HG03565 (cell line): Measurements from ENCODE around the gene PTGR1.
"Not testable (repeated sequence)": the region's sequence is repeated elsewhere in the genome, so short reads cannot be mapped to it uniquely, and the experiment has no call there.

Source experiments
- ATAC-seq: cut with Tn5 transposase; IDR thresholded peaks from one replicate; pipeline ENCODE4 v1.9.1; 2021; ENCODE audit warnings: mild to moderate bottlenecking, moderate library complexity; ENCODE audit not compliant: unreplicated experiment

Gene PTGR1

DNA sequence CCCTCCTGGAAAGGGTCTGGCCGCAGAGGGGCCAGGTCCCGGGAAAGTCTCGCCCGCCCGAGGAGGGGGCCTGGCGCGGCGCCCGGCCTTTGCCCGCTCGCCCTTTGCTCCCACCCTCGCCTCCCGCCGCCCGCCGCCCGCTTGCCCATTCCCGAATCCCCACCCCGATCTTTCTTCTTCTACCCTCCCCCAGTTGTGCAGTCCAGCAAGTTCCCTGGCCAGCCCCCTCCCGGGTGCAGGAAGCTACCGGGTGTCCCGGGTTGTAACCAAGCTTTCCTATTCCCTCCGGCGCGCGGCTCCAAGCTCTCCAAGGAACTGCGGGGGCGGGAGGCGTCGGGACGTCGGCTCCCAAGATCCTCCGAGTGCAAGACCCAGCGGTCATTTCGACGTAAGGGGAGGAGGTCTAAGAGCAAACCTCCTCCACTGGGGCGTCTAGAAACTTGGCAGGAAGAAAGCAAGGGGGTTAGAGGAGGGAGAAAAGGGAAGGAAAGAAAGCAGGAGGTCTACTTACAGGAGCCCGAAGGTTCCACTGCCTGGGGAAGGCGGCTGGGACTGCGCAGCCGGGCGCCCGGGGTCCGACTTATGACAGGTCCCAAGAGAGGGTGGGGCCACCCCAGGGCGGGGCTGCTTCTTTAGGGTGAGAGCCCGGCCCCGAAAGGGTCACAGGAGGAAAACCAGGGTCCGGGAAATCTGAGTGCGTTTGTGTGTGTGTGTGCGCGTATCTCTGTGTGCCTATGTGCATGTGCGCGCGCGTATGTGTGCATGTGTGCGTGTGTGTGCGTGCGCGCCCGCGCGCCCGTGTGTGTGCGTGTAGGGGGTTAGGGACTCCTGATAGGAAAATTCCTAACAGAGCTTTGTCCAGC, at the start of gene PTGR1:
Gene PTGR1, minus strand, starts transcription at position 556 of the 863 bp plus-strand sequence. CDS start 2,225 bp downstream, outside the sequence.
- no peak for ATAC-seq

DNA sequence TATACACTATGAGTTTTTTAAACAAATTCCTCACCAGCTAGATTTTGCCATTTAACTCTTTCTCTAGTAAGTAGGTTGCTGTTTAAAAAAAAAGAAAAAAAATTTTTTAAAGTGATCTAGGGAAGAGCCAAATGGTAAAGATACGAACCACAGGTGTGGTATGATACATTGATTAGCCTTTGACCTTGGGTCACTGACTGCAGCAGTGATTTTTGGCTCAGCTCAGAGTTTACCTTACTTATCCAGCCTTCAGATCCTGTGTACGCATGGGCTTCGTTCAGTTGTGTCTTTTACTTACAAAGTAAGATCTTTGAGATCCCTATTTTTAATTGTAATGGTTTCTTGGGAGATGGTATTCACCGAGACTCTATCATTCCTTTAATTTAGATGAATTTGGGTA, 49.6 kb upstream of the PTGR1 start:
- ATAC-seq, result no peak

DNA sequence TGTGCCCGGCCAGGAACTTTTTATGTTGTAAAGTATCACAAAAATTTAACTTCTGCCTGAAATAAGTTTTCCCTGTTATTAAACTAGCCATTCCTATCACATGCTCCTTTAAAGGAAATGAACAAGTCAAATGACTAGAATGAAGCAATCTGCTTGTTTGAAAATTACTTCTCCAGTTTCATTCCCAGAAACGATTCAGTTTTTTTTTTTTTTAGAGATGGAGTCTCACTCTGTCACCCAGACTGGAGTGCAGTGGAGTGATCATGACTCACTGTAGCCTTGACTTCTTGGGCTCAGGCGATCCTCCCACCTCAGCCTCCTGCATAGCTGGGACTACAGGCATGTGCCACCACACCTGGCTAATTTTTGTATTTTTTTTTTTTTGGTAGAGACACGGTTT, 48.6 kb upstream of the PTGR1 start:
- no peak for ATAC-seq

DNA sequence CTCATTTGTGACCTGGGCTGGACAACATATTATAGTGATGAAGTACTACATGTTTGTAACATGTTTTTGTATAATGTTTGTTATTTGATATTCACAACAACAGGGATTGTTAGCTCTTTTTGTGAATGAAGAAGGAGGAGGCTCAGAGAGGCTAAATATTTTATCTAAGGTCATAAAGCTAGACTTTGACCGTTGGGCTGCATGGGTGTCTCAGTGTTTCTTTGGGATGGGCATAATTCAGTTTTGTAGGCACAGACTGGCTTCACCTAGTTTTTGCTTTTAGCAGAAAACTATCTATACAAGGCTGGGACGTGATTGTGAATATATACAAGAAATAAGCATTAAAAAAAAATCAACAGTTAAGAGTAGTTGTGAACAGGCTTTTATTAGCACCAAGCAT, 47.0 kb upstream of the PTGR1 start:
- ATAC-seq, result no peak

DNA sequence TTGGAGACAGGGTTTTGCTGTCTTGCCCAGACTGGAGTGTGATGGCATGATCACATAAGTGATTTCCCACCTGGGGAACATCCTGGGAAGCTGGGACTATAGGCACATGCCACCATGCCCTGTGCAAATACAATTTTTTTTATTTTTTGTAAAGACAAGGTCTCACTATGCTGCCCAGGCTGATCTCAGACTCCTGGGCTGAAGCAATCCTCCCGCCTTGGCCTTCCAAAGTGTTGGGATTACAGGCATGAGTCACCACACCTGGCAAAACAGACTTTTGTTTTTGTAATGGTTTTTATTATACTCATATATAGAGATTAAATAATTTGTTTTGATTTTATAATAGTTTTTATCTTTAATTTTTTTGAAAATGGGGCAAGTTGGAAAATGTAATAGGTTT, 46.4 kb upstream of the PTGR1 start:
- ATAC-seq, result no peak

DNA sequence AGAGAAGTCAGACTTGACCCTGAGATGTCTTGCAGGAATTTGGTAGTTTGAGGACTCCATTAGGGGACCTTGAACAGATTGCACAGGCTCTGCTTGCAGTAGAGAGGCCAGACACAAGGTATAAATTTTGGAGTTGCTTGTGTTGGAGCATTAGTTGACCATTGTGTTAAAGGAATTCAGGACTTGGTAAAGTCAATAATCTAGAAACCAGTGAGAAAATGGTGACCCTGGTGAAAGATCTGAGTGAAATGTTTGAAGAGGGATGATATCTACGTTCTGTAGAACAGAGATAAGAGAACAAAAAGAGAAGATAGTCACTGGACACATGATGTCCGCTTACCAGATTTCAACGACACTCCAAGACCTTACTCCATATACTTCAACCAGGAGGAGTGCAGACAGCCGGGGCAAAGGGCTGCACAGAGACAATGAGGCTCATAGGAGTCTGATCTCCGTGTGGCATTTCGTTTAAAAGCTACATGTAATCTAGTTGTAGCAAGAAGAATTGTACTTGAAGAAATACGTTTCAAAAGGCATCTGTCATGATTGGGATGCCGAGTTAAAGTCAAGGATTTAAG, 44.8 kb upstream of the PTGR1 start:
- ATAC-seq, result no peak

DNA sequence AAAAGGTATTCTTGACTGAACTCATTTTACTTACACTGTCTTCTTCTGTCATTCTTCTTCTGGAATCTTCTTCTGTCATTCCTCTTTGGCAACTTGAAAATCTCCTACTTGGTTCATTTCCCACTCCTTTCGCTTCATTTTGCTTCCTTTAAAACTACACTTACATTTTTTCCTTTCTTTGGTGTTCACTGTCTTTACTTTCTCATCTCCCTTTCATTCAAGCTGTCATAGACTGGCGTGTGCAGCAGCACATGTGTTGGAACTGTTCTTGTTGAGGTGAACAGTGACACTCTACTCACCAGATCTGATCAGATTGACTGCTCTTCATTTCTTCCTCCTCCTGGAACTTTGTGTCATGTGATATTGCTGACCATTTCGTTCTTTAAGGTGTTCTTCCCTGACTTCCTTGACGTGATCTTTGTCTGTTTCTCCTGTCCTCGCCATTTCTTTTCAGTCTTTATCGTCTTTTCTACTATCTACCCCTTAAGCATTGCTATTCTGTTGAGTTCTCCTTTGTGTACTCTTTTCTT, 38.0 kb upstream of the PTGR1 start:
- ATAC-seq, result no peak

DNA sequence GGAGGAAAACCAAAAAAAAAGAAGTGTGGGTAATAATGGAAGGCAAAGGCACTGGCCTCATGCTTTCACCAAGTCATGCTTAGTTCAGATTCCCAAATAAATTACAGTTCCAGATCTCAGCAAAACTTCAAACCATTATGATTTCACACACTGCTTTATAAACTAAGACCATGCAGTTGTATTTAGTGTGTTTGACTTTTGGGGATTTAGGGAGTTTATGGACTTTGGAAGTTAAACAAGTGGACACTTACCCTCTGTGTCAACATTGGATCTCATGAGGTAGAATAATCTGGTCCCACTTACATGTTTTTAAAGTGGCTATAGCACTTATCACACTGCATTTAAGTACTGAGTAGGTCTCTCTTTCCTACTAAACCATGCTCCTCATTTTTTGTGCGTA, 35.4 kb upstream of the PTGR1 start:
- ATAC-seq, result no peak

DNA sequence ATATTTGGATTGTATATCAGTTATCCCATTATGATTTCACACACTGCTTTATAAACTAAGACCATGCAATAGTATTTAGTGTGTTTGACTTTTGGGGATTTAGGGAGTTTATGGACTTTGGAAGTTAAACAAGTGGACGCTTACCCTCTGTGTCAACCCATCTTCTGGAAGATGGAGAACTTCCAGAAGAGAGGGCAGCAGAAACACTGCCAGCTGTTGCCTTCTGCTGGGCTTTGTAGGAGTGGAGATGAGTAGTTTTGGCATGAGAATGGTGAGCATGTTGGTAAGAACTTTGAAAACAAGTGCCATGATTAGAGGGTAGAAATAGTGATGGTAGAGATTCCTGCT, 33.9 kb upstream of the PTGR1 start:
- no peak for ATAC-seq

DNA sequence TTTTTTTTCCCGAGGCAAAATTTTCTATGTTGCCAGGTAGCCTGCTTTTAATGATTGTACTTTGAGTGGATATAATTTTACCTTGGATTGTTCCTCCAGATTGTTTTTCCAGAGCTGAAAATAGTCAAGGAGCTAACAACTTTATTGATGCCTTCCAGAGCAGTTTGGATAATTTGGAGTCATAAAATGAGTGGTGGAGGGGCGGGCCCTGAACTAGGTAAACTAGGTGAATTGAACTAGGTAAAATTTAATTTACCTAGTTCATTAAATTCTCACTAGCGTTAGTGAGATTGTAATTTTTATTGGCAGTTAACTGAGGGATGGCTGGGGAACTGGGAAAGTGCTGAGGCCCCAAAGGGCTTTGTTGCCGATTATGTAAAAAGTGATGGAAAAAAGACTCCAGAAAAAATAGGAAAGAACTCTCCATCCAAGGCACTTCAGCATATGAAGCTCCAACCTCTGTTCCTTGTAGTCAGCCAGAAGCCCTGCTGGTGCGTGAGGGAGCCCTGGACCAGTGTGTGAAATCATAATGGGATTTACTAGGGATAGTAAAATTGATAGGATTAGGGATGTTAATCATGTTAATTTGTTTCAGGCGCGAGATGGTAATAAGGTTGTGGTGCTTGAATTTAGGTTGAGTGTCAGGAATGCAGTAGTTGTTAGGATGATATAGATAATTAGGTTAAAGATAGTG, 33.4 kb upstream of the PTGR1 start:
- ATAC-seq, result no peak

DNA sequence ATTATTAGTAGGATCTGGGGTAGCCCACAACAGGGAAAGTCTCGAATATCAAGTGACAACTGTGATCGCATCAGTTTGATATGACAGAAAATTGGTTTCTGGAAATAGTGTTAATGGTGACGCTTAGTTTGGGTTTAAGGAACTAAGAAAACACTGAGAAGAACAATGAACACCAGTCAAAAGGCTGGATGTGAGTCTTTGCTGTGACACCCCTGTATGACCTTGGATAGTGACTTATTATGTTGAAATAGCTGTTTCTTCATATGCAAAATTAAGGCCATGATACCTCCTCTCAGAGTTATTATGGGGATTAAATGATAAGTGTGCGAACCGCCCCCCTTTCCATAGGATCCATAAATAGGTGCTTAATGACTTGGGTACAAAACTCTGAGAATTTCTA, 32.6 kb upstream of the PTGR1 start:
- ATAC-seq, result no peak

DNA sequence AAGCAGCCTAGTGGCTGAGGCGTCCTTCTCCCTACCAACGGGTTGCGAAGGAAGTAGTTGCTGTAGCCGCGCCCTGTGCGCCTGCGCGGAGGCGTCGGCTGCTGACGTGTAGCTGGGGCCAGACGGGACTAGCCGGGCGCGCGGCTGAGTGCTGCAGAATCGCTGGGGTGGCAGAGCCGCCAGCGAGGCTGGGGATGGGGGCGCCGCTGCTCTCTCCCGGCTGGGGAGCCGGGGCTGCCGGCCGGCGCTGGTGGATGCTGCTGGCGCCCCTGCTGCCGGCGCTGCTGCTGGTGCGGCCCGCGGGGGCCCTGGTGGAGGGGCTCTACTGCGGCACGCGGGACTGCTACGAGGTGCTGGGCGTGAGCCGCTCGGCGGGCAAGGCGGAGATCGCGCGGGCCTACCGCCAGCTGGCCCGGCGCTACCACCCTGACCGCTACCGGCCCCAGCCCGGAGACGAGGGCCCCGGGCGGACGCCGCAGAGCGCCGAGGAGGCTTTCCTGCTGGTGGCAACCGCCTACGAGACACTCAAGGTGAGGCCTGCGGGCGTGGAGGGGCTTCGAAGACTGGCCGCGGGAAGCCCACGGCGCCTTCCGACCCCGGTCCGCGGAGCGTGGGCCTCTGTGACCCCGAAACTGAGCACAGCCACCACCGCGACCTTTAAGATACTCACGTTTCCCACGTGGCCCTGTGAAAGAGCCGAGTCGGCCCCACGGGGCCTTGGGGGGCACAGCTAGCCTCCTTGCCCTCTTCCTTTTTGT, 31.9 kb upstream of the PTGR1 start, which contains the start of gene DNAJC25:
Gene DNAJC25, plus strand, starts transcription at position 121 of the 758 bp plus-strand sequence. Its CDS starts 74 bp downstream, at position 195.
- ATAC-seq, result peak; percentile 95

DNA sequence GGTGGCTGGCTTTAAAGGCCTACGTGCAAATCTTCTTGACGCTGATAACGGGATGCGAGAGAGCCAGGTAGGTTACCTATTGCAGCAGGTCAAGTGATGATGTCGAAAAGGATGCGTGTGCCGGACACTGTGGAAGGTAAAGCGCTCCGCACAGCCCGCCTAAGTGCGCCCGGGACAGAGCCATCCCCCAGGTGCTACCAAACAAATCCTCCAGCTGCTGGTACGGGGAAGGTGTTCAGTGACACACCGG, 31.4 kb upstream of the PTGR1 start:
- ATAC-seq, result no peak

DNA sequence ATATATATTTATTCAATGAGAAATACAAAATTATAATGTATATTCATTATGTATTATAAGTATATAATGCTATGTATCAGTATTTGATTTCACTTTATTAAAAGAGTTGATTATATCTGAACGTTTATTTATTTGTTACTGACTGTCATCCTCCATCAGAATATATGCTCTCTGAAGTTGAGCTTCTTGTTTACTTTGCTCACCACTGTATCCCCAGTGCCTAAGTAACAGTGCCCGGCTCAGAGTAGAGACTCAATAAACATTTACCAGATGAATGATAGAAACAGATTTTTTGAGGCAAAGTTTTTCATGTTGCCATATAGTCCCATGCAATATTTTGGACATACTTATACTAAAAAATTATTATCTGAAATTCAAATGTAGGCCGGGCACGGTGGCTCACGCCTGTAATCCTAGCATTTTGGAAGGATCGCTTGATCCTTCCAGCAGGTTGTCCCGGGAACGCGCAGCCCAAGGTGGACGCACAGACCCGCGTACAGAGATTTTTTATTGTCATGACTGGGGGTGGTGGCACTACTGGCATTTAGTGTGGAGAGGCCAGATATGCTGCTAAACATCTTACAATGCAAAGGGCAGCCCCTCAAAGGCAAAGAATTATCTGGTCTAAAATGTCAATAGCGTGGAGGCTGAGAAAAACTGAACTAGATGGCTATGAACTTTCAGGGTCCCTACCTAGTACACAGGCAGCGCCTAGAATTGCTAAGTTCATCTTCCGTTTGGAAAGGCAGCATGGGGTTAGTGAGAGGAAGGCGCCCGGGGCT, 30.9 kb upstream of the PTGR1 start:
- peak; percentile 11 for ATAC-seq

DNA sequence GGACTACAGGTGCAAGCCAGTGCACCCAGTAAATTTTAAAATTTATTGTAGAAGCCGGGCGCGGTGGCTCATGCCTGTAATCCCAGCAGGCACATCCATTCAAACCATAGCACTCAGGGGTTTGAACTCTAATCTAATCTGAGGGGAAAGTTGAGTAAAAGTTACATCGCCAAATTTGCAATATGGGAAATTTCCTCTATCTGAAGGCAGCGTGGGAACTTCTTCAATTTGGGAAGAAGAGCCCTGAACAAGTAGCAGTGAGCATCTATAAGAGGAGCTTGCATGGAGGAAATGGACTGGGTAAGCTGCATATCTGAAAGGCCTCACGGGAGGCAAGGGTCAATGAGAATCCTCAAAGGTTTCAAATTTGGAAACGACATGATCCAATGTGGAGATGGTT, 29.0 kb upstream of the PTGR1 start:
- ATAC-seq, result no peak

DNA sequence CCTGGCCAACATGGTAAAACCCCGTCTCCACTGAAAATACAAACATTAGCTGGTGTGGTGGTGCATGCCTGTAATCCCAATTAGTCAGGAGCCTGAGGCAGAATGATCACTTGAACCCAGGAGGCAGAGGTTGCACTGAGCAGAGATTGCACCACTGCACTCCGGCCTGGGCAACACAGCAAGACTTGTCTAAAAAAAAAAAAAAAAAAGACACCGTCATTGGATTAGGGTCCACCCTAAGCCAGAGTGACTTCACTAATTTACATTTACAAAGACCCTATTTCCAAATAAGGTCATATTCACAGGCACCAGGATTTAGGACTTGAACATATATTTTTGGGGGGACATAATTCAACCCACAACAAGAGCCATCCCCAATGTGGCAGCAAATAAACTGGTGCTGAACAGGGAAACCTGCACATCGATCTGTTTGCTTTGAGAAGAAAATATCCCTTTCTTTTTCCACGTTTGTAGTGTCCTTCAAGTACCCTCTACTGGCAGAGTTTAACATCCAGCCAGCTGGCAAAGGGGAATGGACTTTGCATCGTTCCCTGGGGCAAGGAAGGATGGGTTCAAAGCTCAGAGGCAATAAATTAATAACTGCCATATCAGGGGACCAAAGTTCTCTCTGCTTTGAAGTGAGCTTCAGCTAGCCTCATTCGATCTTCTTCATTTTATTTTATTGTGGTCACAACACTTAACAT, 28.0 kb upstream of the PTGR1 start:
- ATAC-seq, result no peak

DNA sequence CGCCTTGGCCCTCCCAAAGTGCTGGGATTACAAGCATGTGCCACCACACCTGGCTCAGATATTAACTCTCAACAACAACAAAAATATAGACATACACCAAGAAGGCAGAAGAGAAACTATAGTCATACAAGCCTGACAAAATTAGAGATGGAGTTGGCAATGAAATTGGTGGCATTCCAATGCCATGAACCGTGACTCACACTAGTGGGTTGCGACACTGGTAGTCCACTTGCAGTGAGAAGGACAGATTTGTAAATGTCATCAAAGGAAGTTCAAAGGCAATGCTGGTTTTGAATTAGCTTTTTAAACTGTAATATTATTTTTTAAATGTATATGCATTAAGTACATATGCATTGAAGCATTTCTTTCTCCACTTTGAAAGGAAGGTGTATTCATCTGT, 23.2 kb upstream of the PTGR1 start:
- no peak for ATAC-seq

DNA sequence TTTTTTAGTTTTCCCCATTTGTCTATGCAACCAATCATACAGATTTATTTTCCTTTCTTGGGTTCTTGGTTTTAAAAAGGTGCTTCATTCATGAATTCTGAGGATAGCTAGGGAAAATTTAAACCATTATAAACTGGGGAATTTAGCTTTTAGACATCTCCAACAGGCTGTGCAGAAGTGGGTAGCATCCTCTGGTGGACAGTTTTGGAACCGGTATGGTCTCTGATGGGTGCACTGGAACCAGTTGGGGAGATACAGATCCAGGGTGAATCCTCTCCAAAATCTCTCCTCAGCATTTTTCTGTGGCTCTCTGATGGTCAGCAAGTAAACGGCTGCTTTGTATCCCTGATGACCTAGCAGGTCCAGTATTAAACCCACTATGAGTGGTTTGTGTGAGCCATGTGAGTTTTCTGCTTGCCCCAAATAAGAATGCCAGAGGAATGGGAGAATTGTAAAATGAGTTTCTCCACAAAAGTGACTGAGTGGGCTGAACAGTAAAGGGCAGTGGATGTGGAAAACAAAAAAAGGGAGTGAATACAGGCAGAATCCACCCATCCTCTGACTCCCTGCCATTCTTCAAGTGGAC, 22.5 kb upstream of the PTGR1 start:
- no peak for ATAC-seq

DNA sequence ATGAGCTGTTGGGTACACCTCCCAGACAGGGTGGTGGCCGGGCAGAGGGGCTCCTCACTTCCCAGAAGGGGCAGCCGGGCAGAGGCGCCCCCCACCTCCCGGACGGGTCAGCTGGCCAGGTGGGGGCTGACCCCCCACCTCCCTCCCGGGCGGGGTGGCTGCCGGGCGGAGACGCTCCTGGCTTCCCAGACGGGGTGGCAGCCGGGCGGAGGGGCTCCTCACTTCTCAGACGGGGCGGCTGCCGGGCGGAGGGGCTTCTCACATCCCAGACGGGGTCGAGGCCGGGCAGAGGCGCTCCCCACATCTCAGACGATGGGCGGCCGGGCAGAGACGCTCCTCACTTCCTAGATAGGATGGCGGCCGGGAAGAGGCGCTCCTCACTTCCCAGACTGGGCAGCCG, 17.9 kb upstream of the PTGR1 start:
- not testable (repeated sequence) for ATAC-seq

DNA sequence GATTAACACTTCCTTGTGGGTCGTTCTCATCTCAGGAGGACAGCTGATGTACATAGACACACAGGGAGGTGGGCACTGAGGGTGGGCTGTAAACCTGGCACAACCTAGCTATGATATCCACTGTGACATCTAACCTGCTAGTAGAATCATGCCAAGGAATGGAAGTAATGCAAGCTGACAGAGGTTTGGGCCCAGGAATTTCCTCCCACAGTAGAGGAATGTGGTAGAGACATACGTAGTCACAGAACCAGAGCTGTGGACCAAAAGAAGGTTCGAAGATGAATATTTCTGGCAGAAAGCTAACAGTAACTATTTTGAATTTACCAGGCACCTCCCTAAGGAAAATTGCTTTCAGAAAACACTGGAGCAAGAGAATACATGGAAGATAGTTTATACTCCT, 16.5 kb upstream of the PTGR1 start:
- no peak for ATAC-seq
